SK-N-SH (cell line): ENCODE results near the gene LDAH. TPM values are rescaled to one million over a fixed set of nuclear protein-coding genes. Genes with fewer than 3 reads are reported as not detected.
A peak's percentile ranks its signal among the peaks of the same experiment; 100 is the strongest.

Experiments used
- CTCF ChIA-PET: fragments of 300-600, 350-600 bp; formaldehyde crosslinking; extraction: SDS; loops from one replicate; lab custom pipeline; 2021; lab: Yijun Ruan, JAX
- POLR2A ChIA-PET: fragments of 350-600 bp; sonication (Branson Sonifier 250); formaldehyde crosslinking; extraction: SDS; loops from one replicate; lab custom pipeline; 2020; ENCODE audit warnings: antibody characterized with exemption, inconsistent platforms; lab: Yijun Ruan, JAX
- DNase-seq: peaks from one replicate; pipeline ENCODE4 v3.0.0; 2012
- H2AFZ ChIP-seq: fragments of 200-600 bp; sonication (generic); 2 replicates; pipeline ENCODE4 v1.8.1; 2016; ENCODE audit warnings: antibody characterized with exemption, mild to moderate bottlenecking, low read depth
- H3F3A ChIP-seq: fragments of 200-600 bp; sonication (generic); replicated peaks from 2 replicates; pipeline ENCODE3; 2016; ENCODE audit warnings: antibody characterized with exemption, mild to moderate bottlenecking; ENCODE audit not compliant: insufficient read depth
- H3K27ac ChIP-seq, 2 experiments: fragments of 200-500 bp in 1 of 2; fragments of 200-600 bp in 1 of 2; sonication (Bioruptor generic) in 1 of 2; sonication (generic), shearing (Covaris generic) in 1 of 2; 2 replicates each; pipeline versions ENCODE4 v1.5.1 to v1.6.1; 2014 to 2016; ENCODE audit warnings: low read depth in 2 of 2, inconsistent platforms in 1 of 2, low read length in 1 of 2, mild to moderate bottlenecking in 1 of 2, mixed read lengths in 1 of 2
- H3K27me3 ChIP-seq: fragments of 200-600 bp; sonication (generic), shearing (Covaris generic); 2 replicates; pipeline ENCODE4 v1.6.1; 2016; ENCODE audit warnings: mixed run types; ENCODE audit not compliant: insufficient read depth
- H3K36me3 ChIP-seq, 2 experiments: fragments of 200-500 bp in 1 of 2; fragments of 200-600 bp in 1 of 2; sonication (Bioruptor generic) in 1 of 2; sonication (generic) in 1 of 2; replicated peaks in 1 of 2; 2 replicates each; pipeline versions ENCODE3 to v1.5.1; 2014 to 2016; ENCODE audit warnings: low read length in 1 of 2, mild to moderate bottlenecking in 1 of 2; ENCODE audit not compliant: insufficient read depth in 2 of 2, control insufficient read depth in 1 of 2
- H3K4me1 ChIP-seq, 2 experiments: fragments of 200-500 bp in 1 of 2; fragments of 200-600 bp in 1 of 2; sonication (Bioruptor generic) in 1 of 2; sonication (generic), shearing (Covaris generic) in 1 of 2; 2 replicates each; pipeline versions ENCODE4 v1.5.1 to v1.6.1; 2014 to 2016; ENCODE audit warnings: low read depth in 1 of 2, low read length in 1 of 2, mixed run types in 1 of 2; ENCODE audit not compliant: insufficient read depth in 2 of 2, control insufficient read depth in 1 of 2
- H3K4me2 ChIP-seq: fragments of 200-600 bp; sonication (generic), shearing (Covaris generic); 2 replicates; pipeline ENCODE4 v1.6.1; 2017; ENCODE audit warnings: mixed run types
- H3K4me3 ChIP-seq, 2 experiments: fragments of 200-500 bp in 1 of 2; fragments of 200-600 bp in 1 of 2; sonication (Bioruptor generic) in 1 of 2; sonication (generic), shearing (Covaris generic) in 1 of 2; 2 replicates each; pipeline versions ENCODE4 v1.5.1 to v1.8.1; 2014 to 2016; ENCODE audit warnings: low read depth in 2 of 2, inconsistent platforms in 1 of 2, low read length in 1 of 2, mild to moderate bottlenecking in 1 of 2, mixed read lengths in 1 of 2, moderate library complexity in 1 of 2
- H3K79me2 ChIP-seq: fragments of 200-600 bp; sonication (generic); 2 replicates; pipeline ENCODE4 v1.8.1; 2017; ENCODE audit warnings: mild to moderate bottlenecking; ENCODE audit not compliant: insufficient read depth
- H3K9ac ChIP-seq: fragments of 200-600 bp; sonication (generic); 2 replicates; pipeline ENCODE4 v1.6.1; 2017; ENCODE audit warnings: mixed run types
- H3K9me2 ChIP-seq: fragments of 200-600 bp; sonication (generic); 2 replicates; pipeline ENCODE4 v1.6.1; 2017; ENCODE audit warnings: mixed run types
- H3K9me3 ChIP-seq: fragments of 200-600 bp; sonication (generic); 2 replicates; pipeline ENCODE4 v1.6.1; 2017; ENCODE audit warnings: mixed run types, mild to moderate bottlenecking, moderate library complexity
- H4K20me1 ChIP-seq: fragments of 200-600 bp; sonication (generic); 2 replicates; pipeline ENCODE4 v1.6.1; 2017; ENCODE audit warnings: mild to moderate bottlenecking, mixed run types; ENCODE audit not compliant: insufficient read depth
- CTCF ChIP-seq: fragments of 200-600 bp; sonication (generic); IDR thresholded peaks from 2 replicates; pipeline ENCODE4 v1.6.1; 2017; ENCODE audit warnings: antibody characterized with exemption, mild to moderate bottlenecking, moderate library complexity
- MAX ChIP-seq: IDR thresholded peaks from 2 replicates; pipeline ENCODE4 v1.4.0; 2012; ENCODE audit warnings: low read depth
- PBX3 ChIP-seq: IDR thresholded peaks from 2 replicates; pipeline ENCODE4; 2012
- RXRA ChIP-seq: IDR thresholded peaks from 2 replicates; pipeline ENCODE4 v1.4.0; 2012; ENCODE audit warnings: low read depth, mild to moderate bottlenecking, borderline replicate concordance
- TCF12 ChIP-seq: IDR thresholded peaks from 2 replicates; pipeline ENCODE4 v1.4.0; 2012
- TEAD4 ChIP-seq: IDR thresholded peaks from 2 replicates; pipeline ENCODE4 v1.4.0; 2012; ENCODE audit warnings: mild to moderate bottlenecking, borderline replicate concordance; ENCODE audit not compliant: insufficient read depth
- ZBTB33 ChIP-seq: IDR thresholded peaks from 2 replicates; pipeline ENCODE4 v1.4.0; 2012; ENCODE audit warnings: low read depth, borderline replicate concordance
- WGBS: methylation state at CpG from one replicate; pipeline ENCODE4 v1.1.6; 2017; ENCODE audit warnings: low lambda C conversion rate; 5-methylcytosine and 5-hydroxymethylcytosine counted together
- polyA plus RNA-seq, 3 experiments: library from polyadenylated mRNA; depleted of rRNA; stranded (reverse); fragments of >200 nt; gene quantifications; 2 replicates each; pipeline ENCODE4 v1.2.3, GENCODE V29; 2012

Gene LDAH
- polyA plus RNA-seq, 1 of the 3 experiments (the other 2 are of a cell fraction) = 12.7 TPM

- Histone ChIP-seq H3F3A (peaks cover 4% of the 10 kb centered on the region), H3K4me3 (no peak overlapping the region), H3K9me2 (no peaks in the 10 kb centered on the region), H4K20me1 (no peaks in the 10 kb centered on the region), H3K4me2 (0 out of 2 replicates have a peak overlapping the region, but pooled peaks have one; percentile 93), H3K36me3 (peaks cover 0 to 7% of the 10 kb centered on the region in 2 experiments), H3K27ac (no peak overlapping the region), H3K27me3 (no peaks in the 10 kb centered on the region), H3K4me1 (peaks cover 13 to 18% of the 10 kb centered on the region in 2 experiments; a peak in 2 of 4 replicates), H2AFZ (no peak overlapping the region)
- ChIA-PET CTCF (interaction anchor here (0.6 to 10.9 kb wide), 15 partner anchors 7 to 337 kb away, joined by 3 to 156 read pairs (median 9); no protein-coding TSS in a partner anchor), POLR2A (interaction anchor here (5.9 kb wide), 1 partner anchor 201 kb away, joined by 40 read pairs; the partner anchor contains the start of gene RHOB)
- DNase-seq = no peak
- WGBS = 96% methylated on average over 9 of the region's 9 CpGs
- TF ChIP-seq RXRA (no peak), TCF12 (no peak), PBX3 (no peak), MAX (no peak), ZBTB33 (no peak)
- TF ChIP-seq, all 33 proteins: peak for 0
- no peaks in the 10 kb centered on the region for H3K79me2 ChIP-seq
- H3K9ac ChIP-seq = no peak overlapping the region
- no peaks in the 10 kb centered on the region for H3K9me3 ChIP-seq
These were observed 174.1 kb downstream of the LDAH start for GRCh38 chr2:20648831-20649230.

- 97% methylated on average over 4 of the region's 4 CpGs for WGBS
These were observed 174.7 kb downstream of the LDAH start for GRCh38 chr2:20648206-20648605.

More at GRCh38 chr2:20648206-20648605, 174.7 kb downstream of the LDAH start:
- H2AFZ ChIP-seq = no peak overlapping the region
- H3K36me3 ChIP-seq = peaks cover 0 to 7% of the 10 kb centered on the region in 2 experiments
- ChIA-PET CTCF (interaction anchor here (0.9 to 10.9 kb wide), 12 partner anchors 6 to 321 kb away, joined by 3 to 156 read pairs (median 26); no protein-coding TSS in a partner anchor), POLR2A (interaction anchor here (5.9 kb wide), 1 partner anchor 201 kb away, joined by 40 read pairs; the partner anchor contains the start of gene RHOB)
- H3K27me3 ChIP-seq = no peaks in the 10 kb centered on the region
- H4K20me1 ChIP-seq = no peaks in the 10 kb centered on the region
- no peak overlapping the region for H3K9ac ChIP-seq
- H3K4me3 ChIP-seq = no peak overlapping the region
- no peaks in the 10 kb centered on the region for H3K9me3 ChIP-seq
- H3K9me2 ChIP-seq = no peaks in the 10 kb centered on the region
- H3K79me2 ChIP-seq = no peaks in the 10 kb centered on the region
- TF ChIP-seq ZBTB33 (no peak), TEAD4 (no peak), CTCF (no peak)
- TF ChIP-seq, all 33 proteins: peak for 0
- peaks cover 4% of the 10 kb centered on the region for H3F3A ChIP-seq
- DNase-seq = no peak
- H3K27ac ChIP-seq = no peak overlapping the region
- no peak overlapping the region for H3K4me2 ChIP-seq
- peaks cover 13 to 18% of the 10 kb centered on the region in 2 experiments; a peak in 2 of 4 replicates for H3K4me1 ChIP-seq
